Mucosa of rectum (tissue), 2 donors: ENCODE measurements around the gene LIPE.

ENCODE experiments used
- H3K27ac ChIP-seq, 2 donors: one replicate each; pipeline ENCODE4 v1.7.0; 2013; ENCODE audit warnings: inconsistent platforms in 2 of 2, low read depth in 2 of 2, low read length in 2 of 2
- H3K27me3 ChIP-seq, 2 donors: one replicate each; pipeline ENCODE4 v1.7.0; 2013; ENCODE audit warnings: low read length in 2 of 2; ENCODE audit not compliant: control insufficient read depth in 2 of 2, insufficient read depth in 2 of 2
- H3K36me3 ChIP-seq, 2 donors: one replicate each; pipeline ENCODE4 v1.7.0; 2013; ENCODE audit warnings: low read length in 2 of 2; ENCODE audit not compliant: control insufficient read depth in 2 of 2, insufficient read depth in 2 of 2
- H3K4me1 ChIP-seq, 2 donors: one replicate each; pipeline ENCODE4 v1.7.0; 2013; ENCODE audit warnings: low read length in 2 of 2, mild to moderate bottlenecking in 1 of 2; ENCODE audit not compliant: control insufficient read depth in 2 of 2, insufficient read depth in 2 of 2
- H3K4me3 ChIP-seq, 2 donors: one replicate each; pipeline ENCODE4 v1.7.0; 2013; ENCODE audit warnings: low read length in 2 of 2
- H3K9ac ChIP-seq, 2 donors: one replicate each; pipeline ENCODE4 v1.7.0; 2013; ENCODE audit warnings: low read length in 2 of 2, low read depth in 1 of 2, mild to moderate bottlenecking in 1 of 2
- H3K9me3 ChIP-seq, 2 donors: one replicate each; pipeline ENCODE4 v1.7.0; 2013; ENCODE audit warnings: low read length in 2 of 2; ENCODE audit not compliant: control insufficient read depth in 2 of 2
- donor health status: healthy.
- donor health status: Normal muscosa, but diverticular disease.

LIPE gene

GRCh38 chr19:42357290-42357689, 69.9 kb downstream of the LIPE start:
- no peaks in the 10 kb centered on the region for H3K4me1 ChIP-seq
- no peak overlapping the region for H3K27ac ChIP-seq
- H3K9me3 ChIP-seq, result no peaks in the 10 kb centered on the region
- no peak overlapping the region for H3K4me3 ChIP-seq
- no peaks in the 10 kb centered on the region for H3K27me3 ChIP-seq
- H3K36me3 ChIP-seq, result peaks cover 19 to 37% of the 10 kb centered on the region in 2 donors
- no peak overlapping the region for H3K9ac ChIP-seq

- Histone ChIP-seq H3K9me3 (no peaks in the 10 kb centered on the region), H3K27ac (no peak overlapping the region), H3K4me1 (no peaks in the 10 kb centered on the region), H3K4me3 (no peak overlapping the region), H3K9ac (no peak overlapping the region), H3K36me3 (peaks cover 20 to 37% of the 10 kb centered on the region in 2 donors), H3K27me3 (no peaks in the 10 kb centered on the region)
Measured at GRCh38 chr19:42356686-42357085, 70.5 kb downstream of the LIPE start.

- Histone ChIP-seq H3K27me3 (no peaks in the 10 kb centered on the region), H3K27ac (no peak overlapping the region), H3K4me1 (no peaks in the 10 kb centered on the region), H3K36me3 (peaks cover 20 to 34% of the 10 kb centered on the region in 2 donors), H3K4me3 (no peak overlapping the region), H3K9me3 (no peaks in the 10 kb centered on the region), H3K9ac (no peak overlapping the region)
Measured at GRCh38 chr19:42355896-42356295, 71.3 kb downstream of the LIPE start.

GRCh38 chr19:42353341-42354015, 73.7 kb downstream of the LIPE start:
- Histone ChIP-seq H3K36me3 (peaks cover 20 to 33% of the 10 kb centered on the region in 2 donors), H3K4me3 (no peak overlapping the region), H3K9me3 (no peaks in the 10 kb centered on the region), H3K27me3 (no peaks in the 10 kb centered on the region), H3K27ac (no peak overlapping the region), H3K4me1 (no peaks in the 10 kb centered on the region), H3K9ac (no peak overlapping the region)

GRCh38 chr19:42352301-42353259, 74.6 kb downstream of the LIPE start:
- H3K9ac ChIP-seq, result no peak overlapping the region

More at GRCh38 chr19:42352301-42353259, 74.6 kb downstream of the LIPE start:
- H3K36me3 ChIP-seq, result peaks cover 20 to 35% of the 10 kb centered on the region in 2 donors
- no peaks in the 10 kb centered on the region for H3K27me3 ChIP-seq
- H3K4me1 ChIP-seq, result no peaks in the 10 kb centered on the region
- H3K9me3 ChIP-seq, result no peaks in the 10 kb centered on the region
- H3K4me3 ChIP-seq, result no peak overlapping the region
- no peak overlapping the region for H3K27ac ChIP-seq
